Adrenal gland (tissue), 12 donors: ENCODE results near the gene PLXDC2. TPM values are rescaled to one million over a fixed set of nuclear protein-coding genes. Genes with fewer than 3 reads are reported as not detected.

ENCODE experiments used
- DNase-seq, 7 donors: peaks; one replicate each; pipeline ENCODE4 v3.0.0-alpha.2; 2019 to 2020
- H3K27ac ChIP-seq, 5 donors: fragments of 200-600 bp; sonication (generic) in 4 of 5; 1 replicate in 3 of 5; 2 replicates in 2 of 5; pipeline versions ENCODE4 v1.5.1 to v1.8.0; 2016 to 2020; ENCODE audit warnings: mild to moderate bottlenecking in 1 of 5
- H3K27me3 ChIP-seq: fragments of 200-600 bp; 2 replicates; pipeline ENCODE4 v1.8.0; 2021
- H3K36me3 ChIP-seq, 2 donors: fragments of 200-600 bp; replicated peaks in 1 of 2; 1 replicate in 1 of 2; 2 replicates in 1 of 2; pipeline versions ENCODE4 v1.5.1 to v1.8.0; 2018 to 2022
- H3K4me1 ChIP-seq, 2 donors: fragments of 200-600 bp; replicated peaks in 1 of 2; 1 replicate in 1 of 2; 2 replicates in 1 of 2; pipeline versions ENCODE4 v1.5.1 to v1.8.0; 2018 to 2021
- H3K4me3 ChIP-seq, 4 donors: fragments of 200-600 bp; sonication (generic) in 3 of 4; one replicate each; pipeline ENCODE4 v1.5.1; 2016 to 2018
- H3K9me3 ChIP-seq, 3 donors: fragments of 200-600 bp; sonication (generic) in 1 of 3; replicated peaks in 1 of 3; 1 replicate in 2 of 3; 2 replicates in 1 of 3; pipeline versions ENCODE4 v1.5.1 to v1.8.0; 2016 to 2021
- CTCF ChIP-seq, 6 experiments: fragments of 450-650 bp in 4 of 6; fragments of 200-600 bp in 2 of 6; sonication (generic) in 1 of 6; IDR thresholded peaks; 1 replicate in 5 of 6; 2 replicates in 1 of 6; pipeline versions ENCODE4 v1.5.1 to v1.8.0; 2016 to 2021; ENCODE audit warnings: antibody characterized with exemption in 6 of 6, mild to moderate bottlenecking in 2 of 6, moderate library complexity in 1 of 6
- POLR2A ChIP-seq, 2 donors: fragments of 450-650 bp; IDR thresholded peaks; one replicate each; pipeline ENCODE4 v1.6.1; 2017; ENCODE audit warnings: antibody characterized with exemption in 2 of 2, mild to moderate bottlenecking in 2 of 2, moderate library complexity in 1 of 2
- WGBS, 4 donors: extraction: QIAGEN DNeasy Blood & Tissue Kit in 2 of 4; methylation state at CpG; one replicate each; pipeline versions ENCODE4 v1.1.5 to v1.1.7; 2013 to 2017; 5-methylcytosine and 5-hydroxymethylcytosine counted together
- intact Hi-C, 2 donors: fragments of 100-400 bp; cut with DNase I; formaldehyde crosslinking; loops; one replicate each; pipeline versions ENCODE4 v1.14.1 to v1.15.0; 2022 to 2023
- polyA plus RNA-seq, 3 donors: library from polyadenylated mRNA; stranded (reverse); fragments of 200-250 nt in 2 of 3; fragments of 350-450 nt in 1 of 3; fragmentation: Illumina TruSeq in 1 of 3; extraction: RNeasy Lipid Tissue Mini Kit (QIAGEN cat#74804) in 1 of 3; gene quantifications; one replicate each; pipeline ENCODE4 v1.2.3, GENCODE V29; 2013 to 2014
- total RNA-seq, 9 donors: library from RNA; depleted of rRNA in 4 of 9; stranded (reverse); fragments of >200 nt in 4 of 9; fragments of 120-200 nt in 1 of 9; fragmentation: NEBNext Ultra II Directional in 1 of 9; extraction: Animal tissue kit (Norgen Biotek cat#: 25700) in 1 of 9; gene quantifications; one replicate each; pipeline versions ENCODE4 v1.1.0 to v1.2.4, GENCODE V29; 2013 to 2023
- donor health status: healthy with polysubstance abuse.
- donor health status: Bipolar disorder and iron deficiency.
- donor health status: DM: yes; HTN: yes; CAD: no.
- donor health status: DM: no; HTN: no; CAD: no.
- donor health status: DM: no; HTN: no; CAD: no.
- donor health status: DM: yes; HTN: yes; CAD: no.

The PLXDC2 gene
- total and polyA plus RNA-seq, 12 donors = 12.1 to 127 (median 75.1) TPM

- Histone ChIP-seq H3K27ac (no peak overlapping the region), H3K4me1 (no peaks in the 10 kb centered on the region), H3K27me3 (no peaks in the 10 kb centered on the region), H3K4me3 (no peak overlapping the region), H3K9me3 (no peaks in the 10 kb centered on the region), H3K36me3 (no peaks in the 10 kb centered on the region)
- intact Hi-C loops = no loop called here
- TF ChIP-seq CTCF (IDR thresholded peaks at IDR 0.05) = no peak
- TF ChIP-seq POLR2A (IDR thresholded peaks at IDR 0.05) = no peak
- 57 to 69% (median 60%) methylated on average over 3 of the region's 3 CpGs for WGBS, 4 donors
- DNase-seq = no peak
Observed at GRCh38 chr10:20313665-20314064, 497.4 kb downstream of the PLXDC2 start.

GRCh38 chr10:20314431-20314830, 498.2 kb downstream of the PLXDC2 start:
- DNase-seq = no peak
- no peaks in the 10 kb centered on the region for H3K27me3 ChIP-seq
- intact Hi-C loops = no loop called here
- TF ChIP-seq POLR2A (IDR thresholded peaks at IDR 0.05) (no peak), CTCF (IDR thresholded peaks at IDR 0.05) (no peak)
- no peaks in the 10 kb centered on the region for H3K4me1 ChIP-seq
- no peaks in the 10 kb centered on the region for H3K9me3 ChIP-seq
- no peak overlapping the region for H3K27ac ChIP-seq
- H3K36me3 ChIP-seq = no peaks in the 10 kb centered on the region
- 50 to 81% (median 69%) methylated on average over 3 of the region's 3 CpGs for WGBS, 4 donors
- no peak overlapping the region for H3K4me3 ChIP-seq

- Histone ChIP-seq H3K27me3 (no peaks in the 10 kb centered on the region), H3K4me1 (no peaks in the 10 kb centered on the region), H3K36me3 (no peaks in the 10 kb centered on the region), H3K9me3 (no peaks in the 10 kb centered on the region), H3K4me3 (no peak overlapping the region), H3K27ac (no peak overlapping the region)
- DNase-seq = no peak
- TF ChIP-seq CTCF (IDR thresholded peaks at IDR 0.05) (no peak), POLR2A (IDR thresholded peaks at IDR 0.05) (no peak)
- intact Hi-C loops = no loop called here
- 88 to 96% (median 91%) methylated on average over 3 of the region's 3 CpGs for WGBS, 4 donors
Observed at GRCh38 chr10:20327954-20328353, 511.7 kb downstream of the PLXDC2 start.

GRCh38 chr10:20330246-20330645, 514.0 kb downstream of the PLXDC2 start:
- H3K27ac ChIP-seq = no peak overlapping the region
- no peaks in the 10 kb centered on the region for H3K36me3 ChIP-seq
- intact Hi-C loops = no loop called here
- no peaks in the 10 kb centered on the region for H3K4me1 ChIP-seq
- no peaks in the 10 kb centered on the region for H3K27me3 ChIP-seq
- WGBS, 4 donors = 100% methylated on average over 1 of the region's 1 CpG; no CpG with 5 or more reads in 1 of the 4 donors
- no peak overlapping the region for H3K4me3 ChIP-seq
- no peak for DNase-seq
- TF ChIP-seq CTCF (IDR thresholded peaks at IDR 0.05) (no peak), POLR2A (IDR thresholded peaks at IDR 0.05) (no peak)
- no peaks in the 10 kb centered on the region for H3K9me3 ChIP-seq
